ENCODE results near the gene FGFBP1.

FGFBP1 gene

GRCh38 chr4:15912961-15913630 is 25.4 kb downstream of the FGFBP1 start:
- DNase-seq (ENCODE audit: low spot score) = no peak

GRCh38 chr4:15912236-15912635 is 26.3 kb downstream of the FGFBP1 start:
- DNase-seq (ENCODE audit: low spot score) = no peak

GRCh38 chr4:15910155-15910940 is 28.2 kb downstream of the FGFBP1 start:
- DNase-seq (ENCODE audit: low spot score) = no peak

- DNase-seq (ENCODE audit: low spot score) = no peak
Observed at GRCh38 chr4:15907430-15907829, 31.1 kb downstream of the FGFBP1 start.

- DNase-seq (ENCODE audit: low spot score) = no peak
Observed at GRCh38 chr4:15906020-15906443, 32.5 kb downstream of the FGFBP1 start.

GRCh38 chr4:15902746-15903145 is 35.8 kb downstream of the FGFBP1 start:
- DNase-seq (ENCODE audit: low spot score) = no peak

GRCh38 chr4:15901998-15902397 is 36.5 kb downstream of the FGFBP1 start:
- DNase-seq (ENCODE audit: low spot score) = no peak

- DNase-seq (ENCODE audit: low spot score) = no peak
Observed at GRCh38 chr4:15901007-15901406, 37.5 kb downstream of the FGFBP1 start.

GRCh38 chr4:15899511-15899910 is 39.0 kb downstream of the FGFBP1 start:
- DNase-seq (ENCODE audit: low spot score) = no peak

- no peak for DNase-seq (ENCODE audit: low spot score)
Observed at GRCh38 chr4:15898902-15899301, 39.6 kb downstream of the FGFBP1 start.

GRCh38 chr4:15897577-15897976 is 41.0 kb downstream of the FGFBP1 start:
- no peak for DNase-seq (ENCODE audit: low spot score)

- DNase-seq (ENCODE audit: low spot score) = no peak
Observed at GRCh38 chr4:15894921-15895916, 43.3 kb downstream of the FGFBP1 start.

GRCh38 chr4:15894393-15894792 is 44.1 kb downstream of the FGFBP1 start:
- DNase-seq (ENCODE audit: low spot score) = no peak

- DNase-seq (ENCODE audit: low spot score) = no peak
Observed at GRCh38 chr4:15893962-15894361, 44.6 kb downstream of the FGFBP1 start.

- DNase-seq (ENCODE audit: low spot score) = no peak
Observed at GRCh38 chr4:15891312-15891711, 47.2 kb downstream of the FGFBP1 start.

- no peak for DNase-seq (ENCODE audit: low spot score)
Observed at GRCh38 chr4:15890246-15890829, 48.2 kb downstream of the FGFBP1 start.

- DNase-seq (ENCODE audit: low spot score) = no peak
Observed at GRCh38 chr4:15888515-15888914, 50.0 kb downstream of the FGFBP1 start.

Data from CD4-positive, alpha-beta T cell treated with Interleukin-6 at 100 ng/mL for 8 hours (primary cell).